ENCODE data around the gene PLA2G1B.
"Not testable (repeated sequence)": the region's sequence is repeated elsewhere in the genome, so short reads cannot be mapped to it uniquely, and the experiment has no call there.

Gene PLA2G1B

GRCh38 chr12:120358412-120359100 lies 31.0 kb upstream of the PLA2G1B start:
- no peak for DNase-seq

- DNase-seq = no peak
These were observed 29.5 kb upstream of the PLA2G1B start for GRCh38 chr12:120357104-120357503.

- DNase-seq = peak; percentile 22 to 68
These were observed 29.0 kb upstream of the PLA2G1B start for GRCh38 chr12:120356567-120357030.

- DNase-seq = no peak
These were observed 26.2 kb upstream of the PLA2G1B start for GRCh38 chr12:120353556-120354317.

GRCh38 chr12:120353136-120353535 lies 25.6 kb upstream of the PLA2G1B start:
- DNase-seq = no peak

GRCh38 chr12:120352117-120352516 lies 24.5 kb upstream of the PLA2G1B start:
- DNase-seq = no peak

GRCh38 chr12:120350576-120351350 lies 23.2 kb upstream of the PLA2G1B start:
- no peak for DNase-seq

GRCh38 chr12:120347766-120348165 lies 20.2 kb upstream of the PLA2G1B start:
- no peak for DNase-seq

GRCh38 chr12:120346681-120347080 lies 19.1 kb upstream of the PLA2G1B start:
- DNase-seq = no peak

- DNase-seq = no peak
These were observed 18.5 kb upstream of the PLA2G1B start for GRCh38 chr12:120346031-120346430.

GRCh38 chr12:120343692-120344091 lies 16.1 kb upstream of the PLA2G1B start:
- DNase-seq = no peak

- no peak for DNase-seq
These were observed 15.5 kb upstream of the PLA2G1B start for GRCh38 chr12:120343039-120343537.

- DNase-seq = no peak
These were observed 14.8 kb upstream of the PLA2G1B start for GRCh38 chr12:120342175-120343038.

GRCh38 chr12:120339256-120339655 lies 11.7 kb upstream of the PLA2G1B start:
- no peak for DNase-seq

- DNase-seq = no peak
These were observed 10.2 kb upstream of the PLA2G1B start for GRCh38 chr12:120337730-120338129.

GRCh38 chr12:120336392-120336791 lies 8.8 kb upstream of the PLA2G1B start:
- DNase-seq = not testable (repeated sequence)

- DNase-seq = not testable (repeated sequence)
These were observed 7.9 kb upstream of the PLA2G1B start for GRCh38 chr12:120335447-120335846.

- no peak for DNase-seq
These were observed 4.9 kb upstream of the PLA2G1B start for GRCh38 chr12:120332523-120332922.

GRCh38 chr12:120332041-120332440 lies 4.5 kb upstream of the PLA2G1B start:
- DNase-seq = no peak

- DNase-seq = no peak
These were observed 3.8 kb upstream of the PLA2G1B start for GRCh38 chr12:120331390-120331789.

- DNase-seq = no peak
These were observed 649 bp upstream of the PLA2G1B start for GRCh38 chr12:120328228-120328627.

- DNase-seq = no peak
These were observed 2.6 kb downstream of the PLA2G1B start for GRCh38 chr12:120324841-120325417.
